Activated CD4-positive, alpha-beta T cell treated with anti-CD3 and anti-CD28 coated beads, Interleukin-2, amount 50 U/mL, for 48 hours (primary cell): Measurements from ENCODE around the gene RECQL5.
"Not testable (repeated sequence)": the region's sequence is repeated elsewhere in the genome, so short reads cannot be mapped to it uniquely, and the experiment has no call there.

Experiments
- DNase-seq, 2 experiments: peaks; one replicate each; pipeline ENCODE4 v3.0.0-alpha.2; 2020

The RECQL5 gene

DNA sequence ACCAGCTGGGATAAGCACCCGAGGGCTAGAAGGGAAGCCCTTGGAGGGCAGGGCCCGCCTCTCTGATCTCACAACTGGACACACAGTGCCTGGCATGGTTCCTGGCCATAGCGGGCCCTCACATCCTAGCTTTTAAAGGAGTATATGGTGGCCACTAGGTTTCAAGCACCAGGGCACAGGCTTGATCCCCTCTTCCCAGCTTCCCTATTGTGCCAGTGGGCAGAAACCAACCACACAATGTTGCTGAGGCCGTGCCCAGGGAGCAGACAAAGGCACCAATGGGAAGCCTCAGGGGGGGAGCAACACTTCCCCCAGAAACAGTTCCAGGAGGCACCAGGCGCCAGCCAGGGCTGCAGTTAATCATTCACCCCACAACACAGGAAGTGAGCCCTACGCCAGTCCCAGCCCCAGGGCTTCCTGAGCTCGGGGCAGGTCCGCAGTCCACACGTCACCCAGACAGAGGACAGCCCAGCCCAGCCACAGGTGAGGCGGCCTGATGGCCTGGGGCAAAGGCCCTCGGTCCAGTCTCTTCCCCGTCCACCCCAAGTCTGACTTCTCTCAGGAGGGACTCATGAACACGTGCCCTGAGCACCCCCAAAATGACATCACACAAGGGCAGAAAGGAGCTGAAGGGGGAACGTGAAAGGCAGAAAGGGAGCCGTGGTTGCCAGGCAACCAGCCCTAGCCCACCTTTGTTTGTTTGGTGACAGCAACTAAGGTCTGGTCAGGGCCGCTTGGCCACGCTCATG lies 20.9 kb downstream of the RECQL5 start:
- DNase-seq = no peak

- DNase-seq = no peak
These were observed 21.5 kb downstream of the RECQL5 start for GRCh38 chr17:75645501-75645888.

- DNase-seq = no peak
These were observed 23.3 kb downstream of the RECQL5 start for GRCh38 chr17:75643643-75644017.

- DNase-seq = no peak
These were observed 23.9 kb downstream of the RECQL5 start for GRCh38 chr17:75642784-75643642.

DNA sequence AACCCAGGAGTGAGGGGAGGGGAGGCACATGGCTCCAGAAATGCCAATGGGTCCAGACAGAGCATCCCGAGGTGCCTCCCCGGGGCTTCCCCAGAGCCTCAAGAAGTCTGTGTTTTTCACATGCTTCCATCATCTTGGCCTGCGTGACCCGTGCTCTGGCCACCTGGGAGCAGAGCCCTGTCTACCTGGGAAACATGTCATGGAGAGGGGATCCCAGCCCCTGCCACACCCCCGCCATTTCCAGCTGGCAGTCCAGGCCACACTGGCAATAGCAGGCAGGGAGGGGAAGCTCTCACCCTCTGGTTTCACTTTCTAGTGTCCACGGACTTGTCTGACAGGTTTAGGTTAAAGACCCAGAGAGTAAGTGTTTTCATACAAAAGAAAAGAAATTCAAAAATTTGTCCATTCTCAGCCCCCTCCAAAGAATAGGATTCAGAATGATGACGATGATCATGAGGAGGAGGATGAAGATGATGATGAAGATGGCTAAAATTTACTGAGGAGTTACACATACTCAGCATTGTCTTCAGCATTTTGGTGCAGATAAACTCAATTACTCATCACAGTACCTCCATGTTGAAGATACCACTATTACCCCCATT lies 24.7 kb downstream of the RECQL5 start:
- no peak for DNase-seq

DNA sequence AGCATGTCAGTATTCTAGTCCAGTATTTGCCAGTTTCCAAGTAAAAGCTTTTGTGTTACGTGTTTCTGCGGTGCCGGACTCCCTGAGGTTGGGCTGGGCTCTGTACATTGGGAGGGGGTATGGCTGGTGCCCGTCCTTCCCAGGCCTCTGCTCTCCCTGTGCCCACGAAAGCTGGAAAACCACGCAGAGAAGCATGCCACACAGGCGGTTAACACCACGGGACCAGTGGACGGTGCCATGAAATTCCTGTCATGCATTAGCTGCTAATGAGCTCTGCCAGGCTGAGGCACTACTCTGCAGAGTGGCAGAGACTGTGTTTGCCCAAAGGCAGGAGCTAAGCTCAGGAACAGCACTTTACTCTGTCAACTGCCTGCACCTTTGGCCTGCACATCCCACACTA lies 25.6 kb downstream of the RECQL5 start:
- no peak for DNase-seq

DNA sequence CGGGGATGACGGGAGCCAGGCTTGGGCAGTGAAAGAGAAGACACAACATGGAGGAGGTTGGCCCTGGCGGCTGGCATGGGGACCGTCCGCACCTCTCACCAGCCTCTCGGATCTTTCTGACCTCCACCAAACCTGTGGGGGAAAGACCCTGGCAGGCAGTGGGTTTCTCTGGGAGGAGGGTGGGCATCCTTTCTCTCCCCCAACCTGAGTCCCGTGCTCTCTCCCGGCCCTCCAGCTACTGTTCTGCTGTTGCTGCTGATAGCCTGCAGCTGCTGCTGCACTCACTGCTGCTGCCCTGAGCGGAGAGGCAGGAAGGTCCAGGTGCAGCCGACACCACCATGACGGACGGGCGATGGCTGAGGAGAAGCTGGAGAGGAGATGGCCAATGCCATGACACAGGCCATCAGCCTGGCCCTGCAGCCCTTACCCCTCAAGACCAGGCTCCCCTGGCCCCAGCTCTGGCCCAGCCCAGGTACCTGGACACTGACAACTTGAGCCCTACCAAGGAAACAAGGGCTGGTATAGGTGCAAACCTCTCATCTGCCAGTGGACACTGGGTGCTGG lies 26.3 kb downstream of the RECQL5 start:
- no peak for DNase-seq

DNA sequence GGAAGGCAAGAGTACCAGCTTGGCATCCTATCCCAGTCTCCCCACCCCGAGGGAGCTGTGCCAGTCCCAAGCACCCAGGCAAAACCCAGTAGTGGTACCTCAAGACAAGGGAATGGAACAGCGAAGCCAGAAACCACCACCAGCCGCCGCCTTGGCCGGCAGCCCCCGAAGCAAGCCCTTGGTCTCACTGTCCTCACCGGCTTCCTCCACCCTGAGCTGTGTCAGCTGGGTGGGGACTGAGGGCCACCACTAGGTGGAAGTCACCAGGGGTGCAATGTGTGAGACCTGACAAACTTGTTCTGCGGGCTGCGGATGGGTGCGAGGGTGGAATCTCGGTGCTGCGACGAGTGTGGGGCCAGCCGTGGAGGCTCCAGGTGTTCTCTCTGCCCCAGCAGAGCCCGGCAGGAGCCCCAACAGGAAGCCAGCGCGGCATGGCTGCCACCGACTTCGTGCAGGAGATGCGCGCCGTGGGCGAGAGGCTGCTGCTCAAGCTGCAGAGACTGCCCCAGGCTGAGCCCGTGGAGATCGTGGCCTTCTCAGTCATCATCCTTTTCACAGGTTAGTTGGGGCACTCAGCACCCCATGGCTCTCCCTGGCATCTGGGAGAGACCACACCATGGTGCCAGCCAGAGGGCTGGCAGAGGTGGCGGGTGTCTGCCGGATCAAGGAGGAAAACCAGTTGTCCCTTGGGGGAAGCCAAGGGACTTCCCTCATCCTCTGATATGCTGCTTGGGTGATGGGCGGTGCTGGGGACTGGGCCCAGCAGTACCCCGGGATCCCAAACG lies 27.0 kb downstream of the RECQL5 start:
- no peak for DNase-seq

- no peak for DNase-seq
These were observed 27.6 kb downstream of the RECQL5 start for GRCh38 chr17:75639327-75639726.

- no peak for DNase-seq
These were observed 28.1 kb downstream of the RECQL5 start for GRCh38 chr17:75638893-75639292.

GRCh38 chr17:75638039-75638438 lies 28.9 kb downstream of the RECQL5 start:
- DNase-seq = not testable (repeated sequence)

- DNase-seq = no peak
These were observed 29.4 kb downstream of the RECQL5 start for GRCh38 chr17:75637551-75637950.

DNA sequence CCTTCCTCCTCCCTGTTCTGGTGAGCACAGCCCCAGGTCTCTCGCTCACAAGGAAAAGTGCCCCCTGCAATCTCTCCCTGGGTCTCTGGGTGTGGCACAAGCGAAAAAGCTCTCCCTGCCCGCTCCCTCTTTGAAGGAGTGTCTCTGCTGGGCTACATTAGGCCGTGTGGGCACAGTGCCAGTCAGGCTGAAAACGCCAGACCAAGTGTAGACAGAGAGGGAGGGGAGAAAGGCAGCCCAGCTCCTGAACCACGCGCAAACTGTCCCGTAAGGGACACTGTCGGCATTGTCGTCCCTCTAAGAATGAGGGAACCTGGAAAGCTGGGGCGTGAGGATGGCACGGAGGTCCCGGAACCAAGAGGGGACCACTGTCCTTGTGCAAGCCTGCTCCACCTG lies 29.8 kb downstream of the RECQL5 start:
- no peak for DNase-seq

DNA sequence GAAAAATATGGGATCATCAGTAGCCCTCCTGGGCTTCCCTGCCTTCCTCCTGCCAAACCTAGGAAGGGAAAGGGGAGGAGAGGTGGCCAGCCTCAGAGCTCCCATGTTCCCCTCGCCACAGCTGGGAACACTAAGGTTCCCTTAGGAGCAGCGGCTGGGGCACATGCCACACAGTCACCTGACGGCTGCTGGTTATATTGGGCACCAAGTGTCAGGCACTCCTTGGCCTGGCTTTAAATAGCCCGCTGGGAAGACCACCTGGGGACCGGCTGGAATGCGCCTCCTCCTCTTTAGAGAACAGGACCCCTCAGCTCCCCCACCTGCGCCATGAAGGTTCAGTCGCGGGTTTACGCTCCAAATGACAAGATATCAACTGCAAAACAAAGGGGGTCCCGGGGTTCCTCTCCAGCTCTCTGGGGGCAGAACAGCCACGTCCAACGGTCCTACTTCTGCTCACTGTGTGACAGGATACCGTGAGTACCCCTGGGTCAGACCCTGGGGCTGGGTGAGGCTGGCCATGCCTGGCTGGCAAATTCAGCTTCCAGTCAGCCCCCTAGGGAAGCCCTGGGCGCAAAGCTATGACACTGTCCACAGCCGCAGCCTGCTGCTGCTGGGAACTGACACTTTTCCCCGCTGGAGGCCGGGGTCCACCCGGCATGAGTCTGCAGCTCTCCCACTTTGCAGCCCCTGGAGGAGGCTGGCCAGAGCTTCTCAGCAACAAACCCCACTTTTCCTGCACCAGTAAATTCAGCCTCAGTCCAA lies 30.4 kb downstream of the RECQL5 start:
- no peak for DNase-seq

- no peak for DNase-seq
These were observed 31.2 kb downstream of the RECQL5 start for GRCh38 chr17:75635610-75636202.

DNA sequence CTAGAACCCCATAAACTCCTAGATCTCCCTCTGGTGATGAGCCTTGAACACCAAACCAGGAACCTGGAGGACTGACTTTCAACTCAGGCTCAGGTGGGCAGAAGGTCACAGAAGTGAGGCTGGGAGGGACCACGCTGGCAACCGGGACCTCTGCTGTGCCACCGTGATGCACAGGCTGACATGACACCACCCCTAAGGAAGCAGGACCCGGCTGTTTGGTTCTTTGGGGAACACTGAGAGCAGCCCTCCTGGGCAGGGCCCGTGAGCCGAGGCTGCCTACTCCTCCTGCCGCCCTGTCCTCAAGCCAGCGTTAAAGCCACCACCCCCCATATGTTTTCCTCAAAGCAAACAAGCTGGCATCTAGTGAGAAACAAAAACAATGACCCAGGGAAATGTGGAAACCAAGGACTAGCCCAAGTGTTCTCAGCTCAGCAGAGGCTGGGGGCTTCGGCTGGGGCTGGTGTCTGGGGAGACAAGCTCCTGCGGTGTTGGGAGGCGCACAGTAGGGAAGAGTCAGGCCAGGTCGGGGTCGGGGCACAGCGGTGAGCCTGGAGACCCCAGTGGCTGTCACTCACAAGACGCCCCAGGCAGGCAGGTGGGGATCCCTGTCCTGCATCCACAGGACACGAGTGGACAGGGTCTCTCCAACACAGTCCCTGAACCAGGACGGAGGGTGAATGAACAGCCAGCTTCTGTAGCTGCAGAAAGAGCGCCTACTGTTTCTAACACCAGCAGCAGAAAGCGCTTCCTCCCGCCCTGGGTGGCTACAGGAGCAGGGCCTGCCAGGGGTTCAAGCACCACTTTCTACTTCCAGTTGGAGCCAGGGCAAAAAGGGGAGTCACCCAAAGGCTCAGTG lies 32.0 kb downstream of the RECQL5 start:
- no peak for DNase-seq

DNA sequence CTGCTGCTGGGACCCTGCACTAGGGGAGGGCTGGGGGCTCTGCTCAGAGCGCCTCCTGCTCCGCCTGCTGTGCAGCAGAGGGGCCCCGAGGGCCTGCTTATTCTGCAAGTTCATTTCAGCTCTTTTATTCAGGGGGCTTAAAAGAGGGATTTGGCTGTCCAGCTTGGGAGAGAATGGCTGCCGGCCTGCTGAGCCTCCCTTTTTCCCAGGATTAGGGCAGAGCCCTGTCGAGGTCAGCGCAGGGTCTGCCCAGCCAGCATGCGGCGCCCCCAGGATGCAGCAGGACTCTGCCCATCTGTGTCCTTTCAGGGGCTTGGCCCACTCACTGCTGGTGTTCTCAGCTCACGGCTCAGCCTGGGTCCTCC lies 32.6 kb downstream of the RECQL5 start:
- no peak for DNase-seq

- peak; percentile 53 to 59 for DNase-seq
These were observed 33.2 kb downstream of the RECQL5 start for GRCh38 chr17:75633486-75634375.

GRCh38 chr17:75632863-75633485 lies 34.0 kb downstream of the RECQL5 start, which contains the start of gene SMIM5:
SMIM5 (plus strand) TSS chr17:75633434; CDS start chr17:75640202, 6,768 bp downstream.
- DNase-seq = peak; percentile 86 to 89
